IPS-18c (cell line): ENCODE data around the gene KATNIP.

ENCODE experiments used
- H3K4me3 ChIP-seq: 2 replicates; pipeline ENCODE4 v1.7.0; 2013; ENCODE audit warnings: low read depth, mild to moderate bottlenecking, low read length, moderate library complexity; ENCODE audit not compliant: insufficient read depth
- H3K9me3 ChIP-seq: one replicate; pipeline ENCODE4 v1.6.1; 2013; ENCODE audit warnings: mild to moderate bottlenecking, low read length, moderate library complexity; ENCODE audit not compliant: control insufficient read depth, insufficient read depth

Gene KATNIP

GRCh38 chr16:27598931-27599565, 49.1 kb downstream of the KATNIP start:
- Histone ChIP-seq H3K9me3 (no peaks in the 10 kb centered on the region), H3K4me3 (no peak overlapping the region)

GRCh38 chr16:27599606-27600005, 49.7 kb downstream of the KATNIP start:
- Histone ChIP-seq H3K9me3 (no peaks in the 10 kb centered on the region), H3K4me3 (no peak overlapping the region)
